Central memory CD8-positive, alpha-beta T cell (primary cell): Measurements from ENCODE around the gene LRCOL1.

Experiments
- ATAC-seq: fragments of 150-1000 bp; cut with Tn5 transposase; replicated peaks from 2 replicates; pipeline ENCODE4 v1.10.0; 2022; ENCODE audit warnings: mild to moderate bottlenecking, moderate FRiP score, moderate number of reproducible peaks; ENCODE audit not compliant: poor library complexity, severe bottlenecking; ENCODE audit errors: extremely low read depth
- DNase-seq, 2 donors: peaks; one replicate each; pipeline ENCODE4 v3.0.0; 2021; ENCODE audit warnings: low spot score in 2 of 2
- H3K27ac Mint-ChIP-seq: one replicate; pipeline ENCODE4 v1.8.0; 2022; ENCODE audit warnings: low read depth, mild to moderate bottlenecking, moderate library complexity, mixed read lengths
- H3K27me3 Mint-ChIP-seq: one replicate; pipeline ENCODE4 v1.8.0; 2022; ENCODE audit warnings: mixed read lengths
- H3K36me3 Mint-ChIP-seq: one replicate; pipeline ENCODE4 v1.8.0; 2022; ENCODE audit warnings: mild to moderate bottlenecking, moderate library complexity, mixed read lengths; ENCODE audit not compliant: insufficient read depth
- H3K4me1 Mint-ChIP-seq: one replicate; pipeline ENCODE4 v1.8.0; 2022; ENCODE audit warnings: mixed read lengths
- H3K4me3 Mint-ChIP-seq: one replicate; pipeline ENCODE4 v1.8.0; 2022; ENCODE audit warnings: mild to moderate bottlenecking, moderate library complexity, mixed read lengths
- H3K9me3 Mint-ChIP-seq: one replicate; pipeline ENCODE4 v1.8.0; 2022; ENCODE audit warnings: mixed read lengths

The LRCOL1 gene

GRCh38 chr12:132578118-132578517 lies 32.3 kb downstream of the LRCOL1 start:
- ATAC-seq (no peak), DNase-seq (no peak)
- Mint-ChIP-seq H3K9me3 (no peaks in the 10 kb centered on the region), H3K4me1 (no peaks in the 10 kb centered on the region), H3K27ac (no peak overlapping the region), H3K4me3 (no peak overlapping the region), H3K36me3 (peaks cover 20% of the 10 kb centered on the region), H3K27me3 (no peaks in the 10 kb centered on the region)

GRCh38 chr12:132577191-132577920 lies 33.0 kb downstream of the LRCOL1 start:
- Mint-ChIP-seq H3K9me3 (no peaks in the 10 kb centered on the region), H3K27me3 (no peaks in the 10 kb centered on the region), H3K27ac (no peak overlapping the region), H3K36me3 (peaks cover 20% of the 10 kb centered on the region), H3K4me3 (no peak overlapping the region), H3K4me1 (no peaks in the 10 kb centered on the region)
- ATAC-seq (no peak), DNase-seq (no peak)

- Mint-ChIP-seq H3K36me3 (peaks cover 16% of the 10 kb centered on the region), H3K27ac (no peak overlapping the region), H3K27me3 (no peaks in the 10 kb centered on the region), H3K4me1 (no peaks in the 10 kb centered on the region), H3K9me3 (no peaks in the 10 kb centered on the region), H3K4me3 (no peak overlapping the region)
- DNase-seq, result no peak
- ATAC-seq, result no peak
These were observed 33.7 kb downstream of the LRCOL1 start for GRCh38 chr12:132576701-132577100.

GRCh38 chr12:132575661-132576060 lies 34.7 kb downstream of the LRCOL1 start:
- Mint-ChIP-seq H3K9me3 (no peaks in the 10 kb centered on the region), H3K27me3 (no peaks in the 10 kb centered on the region), H3K4me3 (no peak overlapping the region), H3K4me1 (no peaks in the 10 kb centered on the region), H3K36me3 (peaks cover 16% of the 10 kb centered on the region), H3K27ac (no peak overlapping the region)
- DNase-seq, result no peak
- ATAC-seq, result no peak

- no peaks in the 10 kb centered on the region for H3K9me3 Mint-ChIP-seq
- no peak overlapping the region for H3K27ac Mint-ChIP-seq
- no peaks in the 10 kb centered on the region for H3K4me1 Mint-ChIP-seq
- H3K27me3 Mint-ChIP-seq, result no peaks in the 10 kb centered on the region
- H3K36me3 Mint-ChIP-seq, result peaks cover 16% of the 10 kb centered on the region
- H3K4me3 Mint-ChIP-seq, result no peak overlapping the region
- no peak for ATAC-seq
- no peak for DNase-seq
These were observed 35.9 kb downstream of the LRCOL1 start for GRCh38 chr12:132574271-132574996.

GRCh38 chr12:132572801-132573760 lies 37.3 kb downstream of the LRCOL1 start:
- Mint-ChIP-seq H3K4me3 (no peak overlapping the region), H3K4me1 (no peaks in the 10 kb centered on the region), H3K27me3 (no peaks in the 10 kb centered on the region), H3K36me3 (peaks cover 22% of the 10 kb centered on the region), H3K9me3 (no peaks in the 10 kb centered on the region), H3K27ac (no peak overlapping the region)
- ATAC-seq (no peak), DNase-seq (no peak)

- Mint-ChIP-seq H3K36me3 (peaks cover 19% of the 10 kb centered on the region), H3K9me3 (no peaks in the 10 kb centered on the region), H3K27me3 (no peaks in the 10 kb centered on the region), H3K27ac (no peak overlapping the region), H3K4me3 (no peak overlapping the region), H3K4me1 (no peaks in the 10 kb centered on the region)
- ATAC-seq (no peak), DNase-seq (no peak)
These were observed 38.3 kb downstream of the LRCOL1 start for GRCh38 chr12:132572106-132572505.

- no peaks in the 10 kb centered on the region for H3K27me3 Mint-ChIP-seq
- ATAC-seq, result no peak
These were observed 38.8 kb downstream of the LRCOL1 start for GRCh38 chr12:132571598-132571997.

GRCh38 chr12:132571051-132571450 lies 39.3 kb downstream of the LRCOL1 start:
- peaks cover 17% of the 10 kb centered on the region for H3K36me3 Mint-ChIP-seq
- no peaks in the 10 kb centered on the region for H3K9me3 Mint-ChIP-seq
- H3K27ac Mint-ChIP-seq, result no peak overlapping the region
- H3K4me1 Mint-ChIP-seq, result no peaks in the 10 kb centered on the region
- no peaks in the 10 kb centered on the region for H3K27me3 Mint-ChIP-seq
- DNase-seq (no peak), ATAC-seq (no peak)
- no peak overlapping the region for H3K4me3 Mint-ChIP-seq

More at GRCh38 chr12:132571598-132571997, 38.8 kb downstream of the LRCOL1 start:
- H3K27ac Mint-ChIP-seq, result no peak overlapping the region
- no peak overlapping the region for H3K4me3 Mint-ChIP-seq
- no peak for DNase-seq
- peaks cover 17% of the 10 kb centered on the region for H3K36me3 Mint-ChIP-seq
- no peaks in the 10 kb centered on the region for H3K4me1 Mint-ChIP-seq
- H3K9me3 Mint-ChIP-seq, result no peaks in the 10 kb centered on the region

GRCh38 chr12:132570635-132571034 lies 39.7 kb downstream of the LRCOL1 start:
- H3K36me3 Mint-ChIP-seq, result peaks cover 17% of the 10 kb centered on the region

GRCh38 chr12:132569856-132570480 lies 40.4 kb downstream of the LRCOL1 start:
- DNase-seq (no peak), ATAC-seq (no peak)
- no peaks in the 10 kb centered on the region for H3K9me3 Mint-ChIP-seq
- no peak overlapping the region for H3K27ac Mint-ChIP-seq
- H3K4me1 Mint-ChIP-seq, result peaks cover 9% of the 10 kb centered on the region
- H3K27me3 Mint-ChIP-seq, result no peaks in the 10 kb centered on the region
- no peak overlapping the region for H3K4me3 Mint-ChIP-seq
- H3K36me3 Mint-ChIP-seq, result peaks cover 13% of the 10 kb centered on the region

More at GRCh38 chr12:132570635-132571034, 39.7 kb downstream of the LRCOL1 start:
- Mint-ChIP-seq H3K27ac (no peak overlapping the region), H3K4me3 (no peak overlapping the region), H3K27me3 (no peaks in the 10 kb centered on the region), H3K9me3 (no peaks in the 10 kb centered on the region), H3K4me1 (peaks cover 3% of the 10 kb centered on the region)
- no peak for DNase-seq
- no peak for ATAC-seq

GRCh38 chr12:132568826-132569480 lies 41.4 kb downstream of the LRCOL1 start:
- peaks cover 10% of the 10 kb centered on the region for H3K4me1 Mint-ChIP-seq
- no peak for ATAC-seq
- peaks cover 15% of the 10 kb centered on the region for H3K36me3 Mint-ChIP-seq
- no peak for DNase-seq
- H3K27ac Mint-ChIP-seq, result no peak overlapping the region
- no peaks in the 10 kb centered on the region for H3K27me3 Mint-ChIP-seq
- H3K9me3 Mint-ChIP-seq, result no peaks in the 10 kb centered on the region
- no peak overlapping the region for H3K4me3 Mint-ChIP-seq
